CMK (cell line): ENCODE measurements around the gene FMN1.

Experiments
- DNase-seq: peaks from one replicate; pipeline ENCODE4 v3.0.0-alpha.2; 2010; ENCODE audit warnings: low read depth

FMN1 gene

DNA sequence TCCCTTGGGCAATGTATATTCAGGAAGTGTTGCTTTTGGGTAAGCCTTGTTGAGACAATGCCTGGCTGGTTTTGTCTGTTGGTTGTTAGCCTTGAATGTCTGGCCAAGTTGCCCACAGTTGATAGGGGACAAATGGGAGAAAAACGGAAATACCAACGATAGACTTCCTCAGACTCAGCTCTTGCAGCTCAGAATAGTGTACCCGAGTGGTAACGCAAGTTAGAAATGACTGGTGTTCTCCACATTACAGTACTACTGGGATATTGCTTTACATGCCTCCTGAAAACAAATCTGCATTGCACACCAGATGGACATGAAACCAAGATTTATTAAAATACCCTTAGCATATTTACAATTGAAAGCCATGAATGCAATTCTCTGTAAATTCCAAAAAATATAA is 429.3 kb downstream of the FMN1 start:
- DNase-seq: no peak

DNA sequence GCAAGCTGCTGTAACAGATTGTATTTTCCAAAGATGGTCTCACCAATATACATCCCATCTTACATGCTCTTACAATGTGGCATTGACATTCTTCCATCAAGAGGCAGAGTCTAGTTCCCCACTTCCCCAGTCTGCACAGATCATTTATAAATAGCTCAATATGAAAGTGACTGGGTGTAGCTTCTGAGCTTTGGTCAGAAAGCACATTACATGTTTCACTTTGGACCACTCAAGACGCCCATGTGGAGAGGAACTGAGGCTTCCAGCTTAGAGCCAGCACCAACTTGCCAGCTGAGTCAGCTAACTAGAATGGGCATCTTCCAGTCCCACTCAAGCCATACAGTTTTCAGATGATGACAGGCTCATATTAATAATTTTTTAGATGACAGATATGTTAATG is 431.2 kb downstream of the FMN1 start:
- DNase-seq: no peak

DNA sequence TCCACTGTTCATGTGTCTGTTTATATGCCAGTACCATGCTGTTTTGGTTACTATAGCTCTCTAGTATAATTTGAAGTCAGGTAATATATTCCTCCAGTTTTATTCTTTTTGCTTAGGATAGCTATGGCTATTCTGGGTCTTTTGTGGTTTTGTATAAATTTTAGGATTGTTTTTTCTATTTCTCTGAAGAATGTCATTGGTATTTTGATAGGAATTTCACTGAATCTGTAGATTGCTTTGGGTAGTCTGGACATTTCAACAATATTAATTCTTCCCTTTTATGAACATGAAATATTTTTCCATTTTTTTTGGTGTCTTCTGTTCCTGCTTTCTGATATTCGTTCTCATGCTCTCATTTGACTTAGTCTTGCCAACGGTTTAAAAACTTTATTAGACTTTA is 437.1 kb downstream of the FMN1 start:
- DNase-seq: no peak

DNA sequence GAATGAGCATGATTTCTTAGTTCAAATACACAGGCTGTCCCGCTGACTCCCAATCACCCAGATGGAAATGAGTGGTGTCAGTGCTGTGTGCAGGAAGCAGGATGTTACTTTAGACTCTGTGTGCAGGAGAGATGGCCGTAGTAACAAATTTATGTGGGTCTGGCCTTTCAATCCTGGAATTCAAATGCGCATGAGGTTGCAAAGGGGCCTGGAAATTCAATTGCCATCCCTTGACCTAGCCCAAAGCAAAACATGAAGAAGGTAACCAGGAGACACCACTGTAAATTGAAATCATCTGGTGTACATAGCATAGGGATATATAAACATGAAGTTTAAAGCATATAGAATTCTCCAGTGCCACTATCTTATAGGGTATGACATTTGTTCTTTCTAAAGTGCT is 443.5 kb downstream of the FMN1 start:
- DNase-seq: no peak

DNA sequence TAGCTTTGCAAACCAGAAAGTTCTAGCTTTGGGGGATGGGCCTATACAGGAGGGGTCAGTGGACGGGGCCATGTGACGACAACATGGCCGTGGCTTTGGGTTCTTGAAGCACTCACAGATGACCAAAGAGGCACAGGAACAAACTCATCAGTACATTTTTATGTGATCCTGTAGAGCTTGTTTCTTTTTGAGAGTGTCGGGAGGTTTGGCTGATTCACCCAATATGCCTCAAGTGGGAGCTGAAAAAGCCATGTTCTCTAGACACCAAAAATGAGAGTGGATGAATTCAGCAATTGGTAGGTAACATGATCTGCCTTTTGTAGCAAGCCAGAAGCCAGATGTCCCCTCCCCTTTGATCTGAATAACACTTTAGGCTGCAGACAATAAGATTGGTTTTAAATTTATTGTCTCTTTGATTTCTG is 446.6 kb downstream of the FMN1 start:
- DNase-seq: no peak

DNA sequence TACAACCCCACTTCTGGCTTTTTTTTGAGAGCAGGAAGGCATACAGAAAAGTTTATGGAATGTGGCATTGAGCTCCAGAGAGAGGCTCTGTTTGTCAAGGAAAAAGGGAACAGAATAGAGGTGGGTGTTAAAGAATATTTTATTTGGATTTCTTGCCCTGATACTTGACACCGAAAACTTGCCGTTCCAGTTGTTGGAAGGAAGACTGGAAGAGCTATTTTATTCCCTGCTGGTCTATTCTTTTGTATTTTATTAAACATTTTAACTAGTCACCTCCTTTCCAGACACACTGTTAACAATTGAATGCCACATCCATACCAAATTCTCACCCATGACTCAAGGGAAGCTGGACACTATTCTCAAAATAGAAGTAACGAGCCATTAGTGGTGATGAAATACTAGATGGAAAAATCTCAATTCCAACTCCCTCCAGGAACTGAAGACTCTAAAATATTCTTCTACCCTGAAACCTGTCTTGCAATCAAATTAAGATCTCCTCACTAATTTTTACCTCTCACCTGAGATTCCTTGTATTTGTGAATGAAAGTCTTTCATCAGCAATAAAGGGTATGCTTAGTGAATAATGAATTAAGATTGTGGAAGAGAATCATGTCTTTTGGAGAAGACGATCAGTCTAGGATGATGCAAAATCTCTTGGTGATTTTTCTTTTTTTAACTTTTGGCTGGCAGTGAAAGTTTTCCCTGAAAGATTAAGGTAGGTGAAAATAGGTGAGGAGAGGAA is 448.2 kb downstream of the FMN1 start:
- no peak for DNase-seq

DNA sequence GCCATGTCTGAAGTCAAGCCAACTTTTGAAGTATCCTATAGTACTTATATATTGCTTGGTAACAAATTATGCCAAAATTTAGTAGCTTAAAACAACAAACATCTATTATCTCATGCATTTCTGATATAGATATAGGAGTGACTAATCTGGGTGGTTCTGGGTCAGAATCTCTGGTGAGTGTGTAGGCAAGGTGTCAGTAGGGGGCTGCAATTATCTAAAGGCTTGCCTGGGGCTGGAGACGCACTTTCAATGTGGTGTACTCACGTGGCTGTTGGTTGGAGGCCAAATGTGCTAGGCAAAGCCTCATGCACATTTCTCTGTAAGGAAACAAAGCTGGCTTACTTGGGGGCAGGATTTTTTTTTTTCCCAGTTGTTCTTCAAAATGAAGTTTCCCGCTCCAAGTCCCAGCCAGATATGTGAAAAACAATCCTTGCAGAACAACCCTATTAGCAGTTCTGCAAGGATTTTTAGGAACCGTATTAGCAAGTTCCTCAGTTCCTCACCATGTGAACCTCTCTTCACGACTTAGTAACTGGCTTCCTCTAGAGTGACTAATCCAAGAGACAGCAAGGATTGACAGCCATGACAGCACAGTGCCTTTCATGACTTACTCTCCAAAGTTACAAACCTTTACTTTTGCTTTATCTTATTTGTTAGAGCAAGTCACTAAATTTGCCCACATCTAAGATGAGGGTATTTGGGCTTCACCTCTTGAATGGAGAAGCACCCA is 450.9 kb downstream of the FMN1 start:
- no peak for DNase-seq

DNA sequence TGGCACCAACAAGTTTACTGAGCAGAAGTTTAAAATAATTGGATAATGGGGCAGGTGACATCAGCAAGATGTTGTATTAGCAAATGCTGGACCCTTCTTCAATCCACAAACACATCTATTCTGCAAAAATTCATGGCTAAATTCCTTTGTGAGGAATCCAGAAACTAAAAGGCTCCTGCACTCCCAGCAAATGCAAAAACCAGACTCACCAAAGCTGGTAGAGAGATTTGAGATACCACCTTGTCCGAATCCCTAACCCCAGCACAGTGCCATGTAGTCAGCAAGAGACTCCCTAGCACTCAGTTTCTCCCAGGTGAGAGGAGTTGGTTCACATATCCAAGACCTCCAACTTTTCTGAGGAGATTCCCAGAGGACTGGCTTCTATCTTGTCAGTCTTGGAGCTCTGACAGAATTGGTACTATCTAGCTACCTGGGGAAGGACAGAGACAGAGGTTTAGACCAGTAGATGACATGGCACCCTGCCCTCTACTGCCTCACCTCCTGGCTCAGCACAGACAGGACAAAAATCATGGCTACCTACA is 454.9 kb downstream of the FMN1 start:
- no peak for DNase-seq

DNA sequence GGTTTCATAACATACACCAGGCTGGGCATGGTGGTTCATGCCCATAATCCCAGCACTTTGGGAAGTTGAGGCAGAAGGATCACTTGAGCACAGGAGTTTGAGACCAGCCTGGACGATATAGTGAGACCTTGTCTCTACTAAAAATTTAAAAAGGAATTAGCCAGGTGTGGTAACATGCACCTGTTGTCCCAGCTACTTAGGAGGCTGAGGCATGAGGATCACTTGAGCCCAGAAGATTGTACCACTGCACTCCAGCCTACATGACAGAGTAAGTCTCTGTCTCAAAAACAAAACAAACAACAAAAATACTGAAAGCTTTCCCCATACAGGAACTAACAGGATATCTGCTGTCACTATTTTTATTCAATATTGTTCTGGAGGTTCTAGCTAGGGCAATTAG is 455.8 kb downstream of the FMN1 start:
- DNase-seq: no peak

DNA sequence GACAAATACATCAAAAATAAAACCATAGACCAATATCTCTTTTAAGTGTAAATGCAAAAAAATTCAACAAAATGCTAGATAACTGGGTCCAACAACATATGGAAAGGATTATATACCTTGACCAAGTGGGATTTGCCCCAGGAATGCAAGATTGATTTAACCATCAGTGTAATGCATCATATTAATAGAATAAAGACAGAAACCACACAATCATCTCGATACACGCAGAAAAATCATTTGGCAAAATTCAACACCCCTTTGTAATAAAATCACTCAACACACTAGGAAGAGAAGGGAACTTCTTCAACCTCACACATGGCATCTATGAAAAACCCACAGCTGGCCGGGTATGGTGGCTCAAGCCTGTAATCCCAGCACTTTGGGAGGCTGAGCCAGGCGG is 457.2 kb downstream of the FMN1 start:
- no peak for DNase-seq

DNA sequence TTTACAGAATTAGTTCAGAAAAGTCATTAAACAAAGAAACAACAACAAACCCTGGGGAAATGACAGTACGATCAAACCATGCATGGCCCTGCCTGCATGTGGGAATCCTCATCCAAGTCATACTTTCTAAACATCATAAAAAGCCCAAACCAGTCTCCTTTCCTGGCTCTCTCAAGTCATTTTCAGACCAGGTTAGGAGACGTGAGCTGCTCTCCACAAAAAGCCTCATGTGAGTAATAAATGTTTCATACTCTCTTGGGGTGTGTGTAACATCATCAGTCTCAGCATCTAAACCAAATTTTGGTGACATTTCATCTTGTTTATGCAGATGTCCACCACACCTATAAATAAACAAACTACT is 457.8 kb downstream of the FMN1 start:
- DNase-seq: no peak

DNA sequence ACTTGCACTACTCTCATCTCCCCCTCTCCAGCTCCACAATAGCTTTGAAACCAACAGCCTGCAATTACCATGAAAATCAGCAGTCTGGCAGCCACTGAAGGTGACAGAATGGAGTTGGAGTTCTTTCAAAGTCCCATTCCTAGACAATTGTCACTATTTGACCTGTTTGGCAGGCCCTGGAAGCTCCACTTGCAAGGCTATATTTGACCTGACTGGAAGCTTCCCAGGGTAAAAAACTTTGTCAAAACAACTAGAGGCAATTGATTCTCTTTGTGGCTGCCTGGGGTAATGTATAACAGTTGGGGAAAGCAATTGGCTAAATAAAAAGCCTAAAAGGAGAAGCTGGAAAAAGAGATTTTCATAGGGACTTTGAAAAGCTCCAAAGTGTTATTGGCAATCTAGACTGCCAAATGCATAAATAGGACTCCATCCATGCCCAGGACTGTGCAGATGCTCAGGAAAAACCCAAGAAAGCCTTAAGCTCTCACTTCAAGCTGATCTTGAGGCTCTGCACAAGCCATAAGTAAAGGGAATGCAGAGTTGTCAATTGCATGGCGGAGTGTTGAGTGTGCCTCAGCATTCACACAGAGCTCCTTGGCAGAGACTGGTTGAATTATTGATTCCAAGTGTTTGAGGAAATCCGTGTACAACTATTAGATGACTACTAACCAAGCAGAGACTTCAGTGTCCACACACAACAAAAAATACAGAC is 458.4 kb downstream of the FMN1 start:
- DNase-seq: no peak

DNA sequence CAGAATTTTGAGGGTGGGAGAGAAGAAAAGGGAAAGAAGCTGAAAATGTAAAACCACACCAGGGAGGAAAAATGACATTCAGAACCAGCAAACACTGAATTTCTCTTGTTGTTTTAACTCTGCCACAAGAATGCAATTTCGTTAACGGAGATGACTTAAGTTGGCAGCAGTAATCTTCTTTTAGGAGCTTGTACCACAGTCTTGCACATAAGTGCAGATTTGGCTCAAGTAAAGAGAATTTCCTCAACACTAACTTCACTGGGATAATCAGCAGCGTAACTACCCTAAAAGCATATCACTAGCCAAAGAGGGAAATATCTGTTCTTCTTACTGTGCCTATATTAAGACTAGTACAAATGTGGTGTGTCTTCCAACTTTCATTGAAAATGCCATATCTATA is 461.2 kb downstream of the FMN1 start:
- no peak for DNase-seq

DNA sequence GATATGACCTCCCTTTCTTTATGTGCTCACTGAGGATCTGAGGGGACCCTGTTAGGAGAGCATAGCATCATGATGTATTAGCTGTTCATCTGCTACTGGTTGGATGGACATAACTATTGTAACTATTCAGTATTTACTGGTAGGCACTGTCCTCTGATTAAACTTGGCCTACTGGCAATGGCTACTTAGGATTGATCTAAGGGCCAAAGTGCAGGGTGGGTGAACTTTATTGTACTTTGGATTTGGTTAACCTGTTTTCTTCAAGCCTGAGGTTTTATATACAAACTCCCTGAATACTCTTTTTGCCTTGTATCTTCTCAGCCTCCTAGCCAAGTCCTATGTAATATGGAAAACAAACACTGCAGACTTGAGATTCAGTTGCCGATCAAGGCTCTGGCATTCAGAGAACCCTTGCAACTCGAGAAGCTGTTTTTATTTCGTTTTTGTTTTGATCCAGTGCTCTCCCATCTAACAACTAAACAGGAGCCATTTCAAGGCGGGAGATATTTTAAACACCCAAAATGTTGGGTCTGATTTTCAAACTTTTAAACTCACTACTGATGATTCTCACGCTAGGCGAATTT is 461.8 kb downstream of the FMN1 start:
- no peak for DNase-seq

DNA sequence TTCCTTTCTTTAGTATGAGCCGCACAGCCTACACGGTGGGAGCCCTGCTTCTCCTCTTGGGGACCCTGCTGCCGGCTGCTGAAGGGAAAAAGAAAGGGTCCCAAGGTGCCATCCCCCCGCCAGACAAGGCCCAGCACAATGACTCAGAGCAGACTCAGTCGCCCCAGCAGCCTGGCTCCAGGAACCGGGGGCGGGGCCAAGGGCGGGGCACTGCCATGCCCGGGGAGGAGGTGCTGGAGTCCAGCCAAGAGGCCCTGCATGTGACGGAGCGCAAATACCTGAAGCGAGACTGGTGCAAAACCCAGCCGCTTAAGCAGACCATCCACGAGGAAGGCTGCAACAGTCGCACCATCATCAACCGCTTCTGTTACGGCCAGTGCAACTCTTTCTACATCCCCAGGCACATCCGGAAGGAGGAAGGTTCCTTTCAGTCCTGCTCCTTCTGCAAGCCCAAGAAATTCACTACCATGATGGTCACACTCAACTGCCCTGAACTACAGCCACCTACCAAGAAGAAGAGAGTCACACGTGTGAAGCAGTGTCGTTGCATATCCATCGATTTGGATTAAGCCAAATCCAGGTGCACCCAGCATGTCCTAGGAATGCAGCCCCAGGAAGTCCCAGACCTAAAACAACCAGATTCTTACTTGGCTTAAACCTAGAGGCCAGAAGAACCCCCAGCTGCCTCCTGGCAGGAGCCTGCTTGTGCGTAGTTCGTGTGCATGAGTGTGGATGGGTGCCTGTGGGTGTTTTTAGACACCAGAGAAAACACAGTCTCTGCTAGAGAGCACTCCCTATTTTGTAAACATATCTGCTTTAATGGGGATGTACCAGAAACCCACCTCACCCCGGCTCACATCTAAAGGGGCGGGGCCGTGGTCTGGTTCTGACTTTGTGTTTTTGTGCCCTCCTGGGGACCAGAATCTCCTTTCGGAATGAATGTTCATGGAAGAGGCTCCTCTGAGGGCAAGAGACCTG is 463.5 kb downstream of the FMN1 start:
- no peak for DNase-seq

DNA sequence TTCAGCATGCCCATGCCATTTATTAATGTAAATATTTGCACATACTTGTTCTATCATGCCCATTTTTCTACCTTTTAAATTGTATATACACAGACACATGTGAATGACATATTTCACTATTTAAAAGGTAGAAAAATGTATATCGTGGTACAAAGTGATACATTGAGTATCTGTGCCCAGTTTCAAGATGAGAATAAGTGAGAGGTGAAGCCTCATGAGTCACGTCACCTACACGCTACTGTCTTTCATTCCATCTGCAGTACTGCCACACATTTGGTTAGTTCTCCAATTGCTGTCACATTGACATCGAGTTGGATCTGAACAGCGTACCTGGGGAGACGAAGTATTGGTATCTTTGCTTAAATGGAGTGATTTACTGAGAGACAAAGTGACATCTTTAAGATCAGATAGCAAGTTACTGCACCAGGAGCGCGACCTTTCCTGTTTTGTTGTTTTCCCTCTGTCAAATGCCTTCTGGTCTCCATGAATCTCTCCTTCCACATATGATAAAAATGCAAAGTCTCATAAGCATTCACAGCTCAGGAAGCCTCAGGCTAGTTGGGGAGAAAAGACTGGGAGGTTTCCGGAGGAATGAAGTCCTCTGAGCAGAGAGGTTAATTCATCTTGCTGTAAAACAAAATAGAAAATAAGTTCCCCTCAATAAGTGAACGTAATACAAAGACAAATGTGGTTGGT is 464.7 kb downstream of the FMN1 start:
- no peak for DNase-seq

DNA sequence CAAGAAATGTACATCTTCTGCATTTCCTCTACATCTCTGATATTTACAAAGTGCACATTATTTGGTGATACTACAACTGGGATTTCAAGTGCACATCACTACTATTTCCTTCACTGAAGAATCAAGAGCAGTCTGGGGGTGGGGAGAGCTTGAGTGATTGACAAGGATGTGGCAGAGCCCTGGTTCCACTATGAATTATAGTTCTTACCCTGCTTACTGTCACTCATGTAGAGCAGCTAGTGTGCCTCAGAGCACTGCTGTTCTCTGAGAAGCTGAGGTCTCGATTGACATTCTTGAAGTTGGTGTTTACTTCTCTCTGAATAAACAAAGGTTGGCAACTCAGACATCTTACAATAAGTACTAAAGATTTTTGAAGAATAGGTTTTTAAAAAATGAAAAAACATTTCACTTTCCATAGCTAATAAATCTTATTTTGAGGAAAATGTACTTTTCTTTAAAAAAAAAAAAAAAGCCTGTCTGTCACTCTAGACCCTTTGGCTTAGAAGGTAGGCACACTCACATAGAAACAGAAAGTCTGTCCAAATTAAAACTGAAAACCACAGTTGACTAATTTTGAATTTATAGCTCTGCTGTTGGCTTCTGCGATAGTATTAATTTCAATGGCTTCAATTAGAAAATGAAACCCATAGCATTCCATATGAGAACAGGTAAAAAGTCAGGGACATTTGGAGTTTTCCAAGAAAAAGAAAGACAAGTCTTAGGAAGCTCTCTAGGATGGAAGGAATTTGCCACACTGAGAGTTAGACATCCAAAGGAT is 471.2 kb downstream of the FMN1 start:
- no peak for DNase-seq

DNA sequence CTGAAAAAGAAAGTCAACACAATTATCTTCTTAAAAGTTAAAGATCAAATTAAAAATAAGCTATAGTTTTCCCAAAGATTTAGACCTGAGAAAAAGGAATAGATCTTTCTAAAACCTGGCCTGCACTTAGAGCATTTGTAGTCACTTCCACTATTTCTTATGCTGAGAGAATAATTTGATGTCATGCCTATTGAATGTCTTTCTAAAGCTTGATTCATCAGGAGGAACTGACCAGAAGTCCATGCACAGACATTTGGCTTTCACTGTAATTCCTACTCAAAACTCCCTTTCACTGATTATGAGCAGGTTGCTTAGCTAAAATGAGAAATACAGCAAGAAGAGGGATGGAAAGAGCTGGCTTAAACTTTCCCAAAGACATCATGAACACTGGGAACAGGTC is 472.4 kb downstream of the FMN1 start:
- no peak for DNase-seq

DNA sequence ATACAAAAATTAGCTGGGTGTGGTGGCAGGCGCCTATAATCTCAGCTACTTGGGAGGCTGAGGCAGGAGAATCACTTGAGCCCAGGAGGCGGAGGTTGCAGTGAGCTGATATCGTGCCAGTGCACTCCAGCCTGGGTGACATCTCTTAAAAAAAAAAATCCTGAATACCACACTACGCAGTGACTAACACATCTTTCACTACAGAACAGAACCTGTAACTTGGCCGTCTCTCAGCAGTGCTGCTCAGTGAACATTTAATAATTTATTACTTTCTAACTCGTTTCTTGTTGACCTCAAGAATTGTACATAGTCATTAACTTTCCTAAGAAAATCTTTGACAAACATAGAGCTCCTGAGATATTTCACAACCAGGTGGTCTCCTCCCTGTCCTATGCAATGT is 472.9 kb downstream of the FMN1 start:
- DNase-seq: no peak
